GM19099 (cell line): ENCODE results near the gene CTBP2.

Experiments
- POLR2A ChIP-seq: IDR thresholded peaks from 3 replicates; pipeline ENCODE4 v1.6.1; 2011; ENCODE audit warnings: low read depth; ENCODE audit not compliant: insufficient read length; ENCODE audit errors: extremely low read depth

Gene CTBP2

GRCh38 chr10:125152450-125153368 lies 7.7 kb downstream of the CTBP2 start:
- TF ChIP-seq POLR2A, result no peak

- TF ChIP-seq POLR2A, result no peak
Observed at GRCh38 chr10:125151553-125152449, 8.6 kb downstream of the CTBP2 start.

- no peak for TF ChIP-seq POLR2A
Observed at GRCh38 chr10:125151170-125151552, 9.2 kb downstream of the CTBP2 start.

GRCh38 chr10:125149680-125150047 lies 10.7 kb downstream of the CTBP2 start:
- TF ChIP-seq POLR2A, result no peak

DNA sequence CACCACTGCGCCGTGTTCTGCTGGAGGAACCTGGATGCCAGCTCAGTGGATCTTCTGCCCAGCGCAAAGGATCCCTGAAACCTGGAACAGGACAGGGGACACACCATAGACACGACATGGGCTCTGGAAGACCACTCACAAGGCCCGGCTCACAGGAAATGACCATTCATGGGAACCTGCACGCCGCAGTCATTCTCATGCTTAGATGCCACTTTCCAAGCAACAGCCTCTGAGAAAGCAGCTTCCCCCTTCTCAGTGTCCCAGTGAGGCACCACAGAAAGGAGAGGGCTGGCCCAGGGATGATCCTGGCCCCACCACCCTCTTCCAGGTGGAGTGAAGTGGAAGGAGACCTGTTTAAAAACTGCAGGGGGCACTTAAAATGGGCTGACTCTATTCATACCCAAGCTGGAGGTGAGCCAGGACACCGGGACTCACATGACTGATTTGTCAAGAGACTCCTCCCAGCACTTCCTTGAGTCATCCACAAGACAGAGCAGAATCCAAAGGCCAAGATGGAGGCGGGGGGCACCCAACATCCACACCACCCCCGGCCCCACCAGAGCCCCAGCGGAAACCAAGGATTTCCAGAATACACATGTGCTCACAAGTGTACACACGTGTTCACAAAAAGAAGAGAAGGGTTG lies 11.2 kb downstream of the CTBP2 start:
- TF ChIP-seq POLR2A, result no peak

DNA sequence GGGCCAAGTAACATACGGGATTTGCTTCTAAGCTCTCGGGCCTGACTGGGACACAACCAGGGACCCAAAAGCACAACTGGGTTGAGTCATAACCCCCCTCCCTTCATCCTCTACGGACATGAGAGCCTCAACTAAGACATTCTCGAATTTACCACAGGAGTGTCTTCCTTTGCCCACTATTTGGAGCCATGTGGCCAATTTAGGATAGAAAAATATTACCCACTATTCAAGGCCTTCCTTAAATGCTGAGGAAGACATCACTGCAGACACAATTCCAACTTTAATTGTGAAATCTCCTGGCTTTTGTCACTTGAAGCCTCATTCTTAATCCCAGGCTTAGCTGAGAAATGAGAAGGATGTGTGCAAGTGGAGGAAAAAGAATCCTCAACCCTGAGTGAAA lies 11.8 kb downstream of the CTBP2 start:
- no peak for TF ChIP-seq POLR2A

DNA sequence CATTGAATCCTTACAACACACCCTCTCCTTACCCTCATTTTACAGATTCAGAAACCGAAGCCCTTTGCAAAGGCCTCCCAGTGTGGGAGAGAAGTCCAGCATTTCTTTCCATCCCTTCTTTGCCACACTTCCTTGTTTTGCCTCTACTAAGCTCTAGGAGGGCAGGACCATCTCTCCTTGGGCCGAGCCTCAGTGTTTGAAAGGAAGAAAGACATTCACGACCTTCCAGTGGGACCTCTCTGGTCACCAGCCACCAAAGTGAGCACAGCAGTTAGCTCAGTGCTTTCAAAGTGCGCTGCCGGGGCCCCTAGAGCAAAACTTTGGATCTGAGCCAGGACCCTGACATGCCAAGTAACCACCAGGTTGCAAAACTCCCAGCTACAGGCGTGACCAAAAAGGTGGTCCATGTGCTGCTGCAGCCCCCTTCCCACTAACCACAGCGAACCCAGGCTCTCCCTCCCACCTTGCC lies 12.4 kb downstream of the CTBP2 start:
- TF ChIP-seq POLR2A, result no peak

DNA sequence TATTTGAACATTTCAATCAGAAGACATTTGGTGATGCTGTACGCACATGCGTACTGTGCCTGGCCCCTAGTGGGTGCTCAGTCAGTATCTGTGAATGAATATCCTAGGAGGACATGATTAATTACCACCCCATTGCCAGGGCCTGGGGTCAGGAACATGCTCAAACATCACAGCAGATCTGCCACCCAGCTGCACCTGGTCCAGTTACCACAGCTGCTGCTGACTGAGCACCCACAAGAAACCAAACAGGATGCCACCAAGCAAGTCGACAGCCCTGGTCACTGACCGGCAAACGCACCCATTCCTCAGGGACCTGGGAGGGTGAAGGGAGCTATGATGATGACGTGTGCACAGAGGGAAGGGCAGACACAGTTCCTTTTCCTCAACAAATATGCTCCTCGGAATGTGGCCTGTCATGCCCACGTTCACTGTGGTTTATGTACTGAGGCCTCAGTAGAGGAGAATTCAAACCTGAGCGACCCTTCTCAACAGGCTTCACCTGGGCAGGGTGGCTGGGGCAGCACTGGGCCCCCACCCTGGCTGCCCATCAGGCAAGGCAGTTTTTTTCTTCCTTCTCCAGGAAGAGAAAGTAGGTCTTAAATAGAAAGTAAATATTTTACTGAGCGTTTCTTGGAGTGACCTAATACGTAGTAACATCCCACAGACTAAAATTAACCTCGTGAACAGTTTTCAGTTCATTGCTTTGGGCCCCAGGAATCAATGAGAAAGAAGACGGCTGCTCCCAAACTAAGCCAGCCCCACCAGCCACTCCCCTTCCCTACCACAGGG lies 13.4 kb downstream of the CTBP2 start:
- no peak for TF ChIP-seq POLR2A

DNA sequence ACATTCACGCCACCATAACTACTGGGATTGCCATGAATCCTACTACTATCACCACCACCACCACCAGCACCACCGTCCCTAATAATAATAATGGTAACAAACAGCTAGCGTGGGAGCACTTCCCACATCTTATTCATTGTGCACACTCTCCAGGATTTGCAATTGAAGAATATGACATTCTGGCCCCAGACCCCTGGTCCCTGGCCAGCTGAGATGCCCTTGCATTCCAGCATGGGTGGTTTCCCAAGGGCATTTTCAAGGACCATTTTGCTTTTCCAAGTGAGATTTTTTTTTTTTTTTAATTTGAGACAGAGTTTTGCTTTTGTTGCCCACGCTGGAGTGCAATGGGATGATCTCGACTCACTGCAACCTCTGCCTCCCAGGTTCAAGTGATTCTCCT lies 14.7 kb downstream of the CTBP2 start:
- no peak for TF ChIP-seq POLR2A

- TF ChIP-seq POLR2A, result no peak
Observed at GRCh38 chr10:125144693-125145623, 15.4 kb downstream of the CTBP2 start.

DNA sequence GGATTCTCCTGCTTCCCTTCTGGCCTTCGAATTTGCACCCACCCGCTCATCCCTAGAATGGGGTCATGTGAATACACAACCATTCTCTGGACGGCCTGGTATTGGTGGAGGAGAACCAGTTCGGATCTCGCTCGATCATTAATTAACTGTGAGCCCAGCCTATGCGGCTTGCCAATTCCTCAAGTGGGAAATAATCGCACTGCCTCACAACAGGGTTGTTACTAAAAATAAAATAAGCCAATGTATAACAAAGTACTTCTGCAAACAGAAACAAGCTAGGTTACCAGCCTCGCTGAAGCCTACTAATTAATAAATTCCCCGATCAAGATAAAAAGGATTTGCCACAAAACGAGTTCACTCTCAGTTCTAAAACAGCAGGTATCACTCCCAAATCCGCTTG lies 16.2 kb downstream of the CTBP2 start:
- no peak for TF ChIP-seq POLR2A

DNA sequence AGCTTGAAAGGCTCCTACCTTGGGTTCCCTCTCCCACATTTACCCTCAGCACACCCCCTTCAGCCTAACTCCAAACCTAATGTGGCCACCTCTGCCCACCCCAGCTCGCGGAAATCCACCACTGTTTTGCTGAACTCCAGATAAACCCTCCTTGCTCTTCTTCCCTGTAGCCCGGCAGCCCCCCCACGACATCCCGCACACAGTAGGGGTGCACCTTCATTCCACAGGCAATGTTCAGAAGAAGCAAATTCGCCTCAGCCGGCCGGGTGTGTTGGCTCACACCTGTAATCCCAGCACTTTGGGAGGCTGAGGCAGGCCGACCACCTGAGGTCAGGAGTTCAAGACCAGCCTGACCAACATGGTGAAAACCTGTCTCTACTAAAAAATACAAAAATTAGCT lies 17.4 kb downstream of the CTBP2 start:
- TF ChIP-seq POLR2A, result no peak

GRCh38 chr10:125141860-125142484 lies 18.4 kb downstream of the CTBP2 start:
- TF ChIP-seq POLR2A, result no peak

DNA sequence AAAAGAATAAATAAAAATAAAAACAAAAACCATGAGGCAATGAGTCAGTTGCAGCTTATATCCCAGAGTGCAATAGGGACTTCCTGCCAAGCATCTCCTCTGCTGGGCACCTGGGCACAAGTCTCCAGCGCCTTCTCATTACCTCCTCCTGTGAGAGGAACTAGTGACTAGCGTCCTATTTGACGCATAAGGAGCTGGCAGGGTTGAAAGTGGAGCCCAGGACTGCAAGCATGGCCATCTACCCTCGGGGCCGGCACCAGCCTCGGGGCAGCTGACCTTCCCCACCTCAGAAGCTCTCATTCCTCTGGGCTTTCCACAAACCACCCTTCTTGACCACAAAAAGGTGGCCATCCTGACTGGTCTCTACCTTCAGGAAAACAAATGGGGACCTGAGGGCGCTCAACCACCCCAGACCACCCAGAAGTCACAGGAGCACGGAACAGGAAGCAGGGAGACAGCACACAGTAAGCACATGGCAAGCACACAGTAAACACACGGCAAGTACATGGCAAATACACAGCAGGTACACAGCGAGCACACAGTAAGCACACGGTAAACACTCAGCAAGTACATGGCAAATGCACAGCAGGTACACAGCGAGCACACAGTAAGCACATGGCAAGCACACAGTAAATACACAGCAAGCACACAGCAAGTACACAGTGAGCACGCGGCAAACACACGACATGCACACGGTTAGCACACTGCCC lies 19.1 kb downstream of the CTBP2 start:
- TF ChIP-seq POLR2A, result no peak
